HG03103 (cell line): ENCODE data around the gene LMF2.
A peak's percentile ranks its signal among the peaks of the same experiment; 100 is the strongest.

Experiments used
- ATAC-seq: cut with Tn5 transposase; IDR thresholded peaks from one replicate; pipeline ENCODE4 v1.9.1; 2021; ENCODE audit warnings: low read depth; ENCODE audit not compliant: unreplicated experiment

The LMF2 gene

GRCh38 chr22:50483977-50484853, 23.3 kb downstream of the LMF2 start:
- no peak for ATAC-seq

GRCh38 chr22:50483556-50483955, 23.9 kb downstream of the LMF2 start:
- no peak for ATAC-seq

GRCh38 chr22:50483106-50483505, 24.4 kb downstream of the LMF2 start:
- no peak for ATAC-seq

- no peak for ATAC-seq
Measured at GRCh38 chr22:50482107-50483074, 25.1 kb downstream of the LMF2 start.

GRCh38 chr22:50481440-50482106, 25.9 kb downstream of the LMF2 start, which contains the start of gene ADM2:
Gene ADM2, plus strand, starts transcription at chr22:50481543. Its CDS starts 305 bp downstream, at chr22:50481848.
- ATAC-seq, result no peak

- no peak for ATAC-seq
Measured at GRCh38 chr22:50481045-50481439, 26.5 kb downstream of the LMF2 start.

GRCh38 chr22:50479721-50480120, 27.8 kb downstream of the LMF2 start:
- no peak for ATAC-seq

GRCh38 chr22:50477923-50478322, 29.6 kb downstream of the LMF2 start:
- no peak for ATAC-seq

- ATAC-seq, result no peak
Measured at GRCh38 chr22:50476868-50477267, 30.6 kb downstream of the LMF2 start.

- ATAC-seq, result no peak
Measured at GRCh38 chr22:50475652-50476002, 31.9 kb downstream of the LMF2 start.

- ATAC-seq, result peak; percentile 61
Measured at GRCh38 chr22:50474710-50475651, 32.5 kb downstream of the LMF2 start, which contains the start of gene SBF1. Gene SBF1, minus strand, starts transcription at chr22:50475035. Its CDS starts 195 bp downstream, at chr22:50474840.

GRCh38 chr22:50473855-50474671, 33.4 kb downstream of the LMF2 start:
- ATAC-seq, result no peak

- ATAC-seq, result no peak
Measured at GRCh38 chr22:50473088-50473487, 34.4 kb downstream of the LMF2 start.

GRCh38 chr22:50471962-50472361, 35.5 kb downstream of the LMF2 start:
- no peak for ATAC-seq

GRCh38 chr22:50471197-50471847, 36.2 kb downstream of the LMF2 start:
- ATAC-seq, result no peak

- ATAC-seq, result no peak
Measured at GRCh38 chr22:50470491-50470890, 37.0 kb downstream of the LMF2 start.

GRCh38 chr22:50469377-50470305, 37.9 kb downstream of the LMF2 start:
- ATAC-seq, result peak; percentile 47
